NCI-H146 (cell line): Measurements from ENCODE around the gene IFI16.
"Not testable (repeated sequence)": the region's sequence is repeated elsewhere in the genome, so short reads cannot be mapped to it uniquely, and the experiment has no call there.

ENCODE experiments used
- DNase-seq: peaks from one replicate; lab custom pipeline; 2025; lab: John Stamatoyannopoulos, UW

Gene IFI16

DNA sequence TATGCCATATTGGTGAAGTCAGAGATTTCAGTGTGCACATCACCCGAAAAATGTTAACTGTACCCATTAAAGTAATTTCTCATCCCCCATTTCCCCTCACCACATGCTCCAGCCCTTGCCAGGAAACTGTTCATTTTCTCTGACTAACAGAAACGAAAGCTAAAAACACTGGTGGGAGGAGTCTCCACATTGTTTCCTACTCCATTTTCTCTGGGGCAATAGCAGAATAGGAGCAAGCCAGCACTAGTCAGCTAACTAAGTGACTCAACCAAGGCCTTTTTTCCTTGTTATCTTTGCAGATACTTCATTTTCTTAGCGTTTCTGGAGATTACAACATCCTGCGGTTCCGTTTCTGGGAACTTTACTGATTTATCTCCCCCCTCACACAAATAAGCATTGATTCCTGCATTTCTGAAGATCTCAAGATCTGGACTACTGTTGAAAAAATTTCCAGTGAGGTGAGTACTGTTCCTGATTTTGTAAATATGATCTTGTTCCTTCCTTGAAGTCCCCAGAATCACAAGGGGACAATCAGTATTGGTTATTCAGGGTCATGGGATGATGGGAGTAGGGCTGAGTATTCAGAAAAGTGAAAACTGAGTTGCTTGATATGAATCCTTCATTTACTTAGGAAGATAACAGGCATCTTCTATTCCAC lies at the start of gene IFI16:
TSS of gene IFI16 (plus strand) at position 204 of the 658 bp plus-strand sequence. CDS start 4,774 bp downstream, outside the sequence.
- DNase-seq = no peak

DNA sequence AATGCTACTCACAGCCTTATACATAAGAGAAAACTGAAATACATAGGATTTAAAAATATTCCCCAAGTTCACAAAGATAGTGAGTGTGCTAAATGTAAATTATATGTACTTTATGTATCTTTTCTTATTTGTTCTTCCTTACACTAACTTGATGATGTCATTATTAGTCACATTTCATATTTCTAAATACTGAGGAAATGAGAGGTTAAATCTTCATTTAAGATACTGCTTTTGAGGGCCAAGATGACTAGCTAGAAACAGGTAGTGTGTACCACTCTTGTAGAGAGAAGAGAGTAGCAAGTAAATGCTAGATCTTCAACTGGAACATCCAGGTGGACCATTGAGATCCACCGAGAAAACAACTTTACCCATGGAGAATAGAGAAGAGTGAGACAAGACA lies 48.5 kb upstream of the IFI16 start:
- no peak for DNase-seq

DNA sequence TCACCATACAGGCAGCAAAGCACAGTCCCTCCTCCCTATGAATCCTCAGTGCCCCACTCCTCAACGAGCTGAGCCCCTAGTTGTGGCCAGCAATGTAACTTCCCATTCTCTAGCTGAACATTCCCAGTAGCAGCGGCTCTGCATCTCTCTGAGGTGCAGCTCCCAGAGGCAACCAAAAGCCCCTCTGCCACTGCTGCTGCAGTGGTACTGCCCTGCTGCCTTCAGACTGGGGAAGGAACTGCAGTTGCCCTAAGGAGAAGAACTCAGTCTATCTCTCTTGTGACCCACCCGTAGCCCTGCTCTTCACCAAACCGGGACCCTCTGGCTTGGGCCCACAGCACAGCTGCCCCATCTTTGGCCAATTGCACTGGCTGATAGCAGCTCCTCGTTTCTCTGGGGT lies 46.7 kb upstream of the IFI16 start:
- no peak for DNase-seq

DNA sequence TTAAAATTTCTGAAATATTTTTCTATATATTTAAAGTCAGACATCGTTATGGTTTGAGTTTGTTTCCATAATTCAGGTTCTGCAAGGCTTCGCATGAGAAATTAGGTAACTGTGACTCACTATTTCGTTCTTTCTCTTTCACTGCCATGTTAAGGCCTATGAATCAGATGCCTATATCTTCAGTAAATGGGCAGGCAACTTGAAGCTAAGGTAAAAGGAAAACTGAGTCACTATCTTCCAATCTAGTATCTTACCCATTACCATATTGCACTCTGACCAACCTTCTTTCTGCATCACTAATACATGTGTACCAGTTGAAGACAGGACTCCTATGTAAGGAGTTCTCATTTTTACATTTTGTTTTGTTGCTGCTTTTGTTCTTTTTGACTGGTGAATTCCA lies 40.5 kb upstream of the IFI16 start:
- no peak for DNase-seq

DNA sequence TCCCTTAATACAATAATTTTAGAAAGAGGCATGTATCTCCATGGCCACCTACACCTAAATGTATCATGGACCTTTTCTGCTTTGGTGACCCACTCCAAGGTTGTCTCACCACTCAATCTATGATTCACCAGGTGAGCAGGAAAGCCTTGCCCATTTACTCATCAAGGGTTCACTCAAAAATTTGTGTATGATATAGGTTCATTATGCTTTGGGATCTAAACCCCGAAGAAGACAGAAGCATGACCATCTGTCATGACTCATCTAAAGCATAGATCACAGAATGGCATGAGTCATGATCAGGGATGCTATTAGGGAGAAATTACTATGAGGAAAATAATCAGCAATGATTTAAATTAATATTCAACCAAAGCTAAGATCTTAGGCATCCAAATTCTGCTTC lies 39.9 kb upstream of the IFI16 start:
- no peak for DNase-seq

DNA sequence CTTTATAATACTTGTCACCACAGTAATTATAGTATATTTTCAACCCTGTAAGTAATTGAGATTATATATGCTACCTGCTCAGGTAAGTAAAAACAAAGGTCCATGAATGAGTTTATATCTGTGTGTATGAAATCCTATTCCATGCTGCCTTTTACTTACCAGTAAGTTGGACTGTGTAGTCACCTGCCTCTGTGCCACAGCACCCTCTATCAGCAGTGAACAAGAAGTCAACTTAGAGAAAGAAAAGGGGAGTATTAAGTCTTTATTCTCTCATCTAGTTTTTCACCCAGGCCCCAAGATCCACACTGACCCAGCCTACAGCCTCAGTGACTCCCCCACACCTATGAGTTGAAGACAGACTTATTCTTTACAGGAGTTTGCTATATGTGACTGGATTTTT lies 36.9 kb upstream of the IFI16 start:
- no peak for DNase-seq

DNA sequence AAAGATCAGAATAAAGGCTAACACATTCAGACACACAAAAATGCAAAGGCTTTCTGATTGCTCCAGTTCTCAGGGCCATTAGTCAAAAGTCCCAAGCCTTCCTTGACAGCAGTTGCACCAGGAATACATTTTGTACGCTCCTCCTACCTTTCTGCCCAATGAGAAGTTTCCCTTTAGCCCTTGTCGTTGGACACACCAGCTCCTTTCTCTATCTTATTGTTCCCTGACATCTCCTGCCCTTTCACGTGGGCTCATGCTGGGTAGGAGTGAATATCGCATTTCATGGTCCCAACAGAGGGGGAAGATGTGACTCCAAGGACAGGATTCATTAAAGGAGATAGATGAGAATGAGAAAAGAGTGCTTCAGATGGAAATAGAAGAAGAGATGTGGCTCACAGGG lies 33.5 kb upstream of the IFI16 start:
- no peak for DNase-seq

DNA sequence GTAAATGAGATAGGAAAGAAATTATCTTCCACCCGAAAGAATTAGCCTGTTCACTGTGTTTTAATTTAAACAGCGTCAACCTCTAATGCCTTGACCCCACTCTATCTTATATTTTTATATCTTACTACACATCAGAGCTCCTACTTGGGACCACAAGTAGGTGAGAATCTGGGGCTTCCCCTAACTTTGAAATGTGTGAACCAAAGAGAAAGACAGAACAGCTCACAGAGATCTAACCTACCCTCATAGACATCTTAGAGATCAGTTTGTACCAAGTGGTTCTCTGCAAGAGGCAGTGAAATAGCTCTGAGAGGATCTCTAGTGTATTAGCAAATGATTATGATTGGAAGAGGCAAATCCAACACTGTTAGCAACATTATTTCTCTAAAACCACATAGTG lies 31.0 kb upstream of the IFI16 start:
- DNase-seq = no peak

DNA sequence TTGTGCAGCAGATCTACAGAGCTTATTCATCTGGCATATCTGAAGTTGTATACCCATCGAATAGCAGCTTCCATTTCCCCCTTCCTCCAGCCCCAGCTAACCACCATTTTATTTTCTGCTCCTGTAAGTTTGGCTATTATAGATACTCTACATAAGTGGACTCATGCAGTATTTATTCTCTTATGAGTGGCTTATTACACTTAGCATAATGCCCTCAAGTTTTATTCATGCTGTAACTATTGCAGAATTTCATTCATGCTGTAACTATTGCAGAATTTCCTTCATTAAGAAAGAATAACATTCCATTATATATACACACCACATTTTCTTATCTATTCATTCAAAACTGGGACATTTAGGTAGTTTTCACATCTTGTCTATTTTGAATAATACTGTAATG lies 30.5 kb upstream of the IFI16 start:
- no peak for DNase-seq

DNA sequence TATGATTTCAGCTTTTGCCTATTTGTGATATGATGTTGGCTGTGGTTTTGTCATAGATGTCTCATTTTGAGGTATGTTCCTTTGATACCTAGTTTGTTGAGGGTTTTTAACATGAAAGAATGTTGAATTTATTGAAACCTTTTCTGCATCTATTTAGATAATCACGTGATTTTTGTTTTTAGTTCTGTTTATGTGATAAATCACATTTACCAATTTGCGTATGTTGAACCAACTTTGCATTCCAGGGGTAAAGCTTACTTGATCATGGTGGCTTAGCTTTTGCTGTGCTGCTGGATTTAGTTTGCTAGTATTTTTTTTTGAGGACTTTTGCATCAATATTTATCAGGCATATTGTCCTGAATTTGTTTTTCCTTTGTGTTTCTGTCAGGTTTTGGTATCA lies 26.5 kb upstream of the IFI16 start:
- no peak for DNase-seq

DNA sequence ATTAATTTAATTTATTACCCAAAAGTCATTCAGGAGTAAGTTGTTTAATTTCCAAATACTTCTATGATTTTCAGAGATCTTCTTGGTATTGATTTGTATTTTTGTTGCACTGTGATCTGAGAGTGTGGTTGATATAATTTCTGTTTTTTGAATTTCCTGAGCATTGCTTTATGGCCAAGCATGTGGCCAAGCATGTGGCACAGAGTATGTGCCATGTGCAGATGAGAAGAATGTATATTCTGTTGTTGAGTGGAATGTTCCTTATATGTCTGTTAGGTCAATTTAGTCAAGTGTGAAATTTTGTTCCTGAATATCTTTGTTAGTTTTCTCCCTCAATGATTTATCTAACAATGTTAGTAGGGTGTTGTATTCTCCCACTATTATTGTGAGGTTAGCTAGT lies 25.3 kb upstream of the IFI16 start:
- DNase-seq = no peak

DNA sequence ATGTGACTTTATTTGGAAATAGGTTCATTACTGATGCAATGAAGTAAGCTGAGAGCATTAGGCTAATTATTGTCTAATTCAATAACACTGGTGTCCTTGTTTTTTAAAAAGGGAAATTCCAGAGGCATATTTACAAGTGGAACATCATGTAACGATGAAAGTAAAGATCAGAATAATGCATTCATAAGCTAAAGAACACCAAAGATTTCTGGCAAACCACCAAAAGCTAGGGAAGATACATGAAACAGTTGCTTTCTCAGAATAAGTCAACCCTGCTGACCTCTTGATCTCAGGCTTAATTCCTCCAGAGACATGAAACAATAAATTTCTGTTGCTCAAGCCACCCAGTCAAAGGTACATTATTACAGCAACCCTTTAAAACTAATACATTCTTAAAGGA lies 20.3 kb upstream of the IFI16 start:
- no peak for DNase-seq

DNA sequence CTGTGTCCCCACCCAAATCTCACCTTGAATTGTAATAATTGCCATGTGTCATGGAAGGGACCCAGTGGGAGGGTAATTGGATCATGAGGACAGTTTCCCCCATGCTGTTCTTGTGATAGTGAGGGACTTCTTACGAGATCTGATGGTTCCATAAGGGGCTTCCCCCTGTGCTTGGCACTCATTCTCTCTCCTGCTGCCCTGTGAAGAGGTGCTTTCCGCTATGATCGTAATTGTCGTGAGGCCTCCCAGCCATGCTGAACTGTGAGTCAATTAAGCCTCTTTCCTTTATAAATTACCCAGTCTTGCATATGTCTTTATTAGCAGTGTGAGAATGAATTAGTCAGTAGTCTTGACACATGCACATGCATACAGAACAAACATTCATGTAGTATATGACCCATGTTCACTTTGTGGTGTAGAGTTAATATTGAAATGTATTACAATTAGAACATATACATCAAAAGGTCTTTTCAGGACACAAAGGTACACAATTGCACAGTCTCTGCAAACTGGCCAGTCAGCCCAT lies 16.9 kb upstream of the IFI16 start:
- DNase-seq = no peak

DNA sequence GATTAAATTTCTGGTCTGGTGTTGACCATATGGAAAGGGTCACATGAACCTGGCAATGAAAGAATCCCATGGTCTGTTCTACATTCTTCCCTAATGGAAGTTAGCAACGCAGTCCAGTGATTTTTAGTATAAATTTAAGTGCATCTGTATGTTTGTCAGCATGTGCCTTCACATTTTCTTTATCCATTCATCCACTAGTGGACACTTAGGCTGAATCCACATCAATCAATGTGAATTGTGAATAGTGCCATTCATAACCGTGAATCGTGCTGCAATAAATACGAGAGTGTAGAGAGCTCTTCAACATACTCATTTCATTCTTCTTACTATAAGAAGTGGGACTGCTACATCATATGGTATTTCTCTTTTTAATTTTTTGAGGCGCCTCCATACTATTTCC lies 12.7 kb upstream of the IFI16 start:
- no peak for DNase-seq

DNA sequence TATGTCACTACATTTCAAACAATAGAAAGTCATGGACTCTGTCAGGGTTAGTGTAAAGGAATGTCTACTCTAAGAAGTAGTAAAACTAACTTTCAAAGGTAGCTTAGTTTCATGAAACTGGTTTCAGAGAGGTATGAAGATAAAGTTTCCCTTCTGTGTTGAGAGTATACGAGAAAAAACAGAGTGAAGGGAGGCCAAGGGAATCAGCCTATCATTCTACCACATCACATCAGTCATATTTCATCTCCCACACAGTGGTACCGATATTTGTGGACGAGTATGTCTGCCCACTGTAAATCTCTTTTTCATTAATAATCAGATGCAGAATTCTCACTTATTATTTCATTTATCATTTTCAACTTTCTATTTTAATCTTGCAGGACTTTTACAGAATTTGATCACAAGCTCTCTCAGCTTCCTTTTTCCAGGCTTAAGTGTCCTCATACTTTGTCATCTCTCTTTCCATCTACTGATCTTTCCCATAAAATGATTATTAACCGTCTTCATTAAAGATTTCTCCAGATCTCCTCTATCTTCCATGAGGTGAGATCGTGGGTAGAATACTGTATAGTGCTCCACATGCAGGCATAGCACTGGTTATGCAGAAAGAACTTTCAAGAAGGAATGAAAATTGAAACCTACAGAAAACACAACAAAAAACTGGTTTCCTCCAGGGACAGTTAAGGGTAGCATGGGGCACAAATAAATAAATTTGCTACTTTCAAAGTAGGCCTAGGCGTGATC lies 11.5 kb upstream of the IFI16 start:
- DNase-seq = no peak

DNA sequence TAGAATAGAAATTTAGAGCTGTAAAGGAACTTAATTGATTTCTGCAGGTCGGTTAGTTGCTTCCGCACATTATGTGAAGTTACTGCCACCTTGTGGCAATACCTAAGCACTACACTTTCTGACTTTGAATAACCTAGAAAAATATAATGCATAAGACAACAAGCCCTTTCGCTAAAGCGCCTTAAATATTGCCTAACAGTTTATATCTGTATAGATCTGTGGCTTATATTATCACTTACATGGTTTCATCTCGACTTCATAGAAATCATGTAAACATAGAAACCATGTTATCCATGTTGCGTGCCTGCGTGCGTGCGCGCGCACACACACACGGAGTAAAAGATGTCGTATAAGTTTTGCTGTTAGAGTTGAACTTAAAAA lies 10.9 kb upstream of the IFI16 start:
- DNase-seq = peak; percentile 32

DNA sequence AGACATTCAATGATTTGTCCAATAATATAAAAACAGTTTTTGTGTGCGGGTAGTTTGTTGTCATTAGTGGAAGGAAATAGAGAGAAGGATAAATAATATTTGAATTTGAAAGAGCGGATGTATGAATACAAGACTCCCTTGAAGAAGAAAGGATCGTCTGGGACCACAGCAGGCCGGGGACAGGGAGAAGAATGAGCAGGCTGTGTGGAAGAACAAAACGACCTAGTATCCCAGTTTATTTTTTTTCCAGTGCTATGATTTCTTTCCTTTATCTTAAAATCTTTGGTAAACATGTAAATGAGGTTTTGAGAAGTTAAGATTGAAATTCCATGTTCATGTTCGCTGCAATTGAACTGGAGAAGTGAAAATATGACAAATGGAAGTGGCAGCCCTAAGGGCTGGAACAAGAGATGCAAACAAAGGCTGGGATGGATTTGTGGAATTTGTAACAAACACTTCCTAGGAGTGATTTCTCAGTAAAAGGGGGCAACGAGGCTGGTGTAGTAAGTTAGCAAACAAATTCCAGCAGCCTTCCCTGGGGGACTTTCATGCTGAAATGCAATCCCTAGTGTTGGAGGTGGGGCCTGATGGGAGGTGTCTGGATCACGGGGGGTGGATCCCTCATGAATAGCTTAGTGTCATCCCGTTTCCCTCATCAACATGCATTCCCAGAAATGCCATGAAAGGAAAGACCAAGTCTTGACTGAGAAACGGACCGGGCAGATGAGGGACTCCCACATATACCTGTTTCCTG lies 10.2 kb upstream of the IFI16 start:
- DNase-seq = no peak

DNA sequence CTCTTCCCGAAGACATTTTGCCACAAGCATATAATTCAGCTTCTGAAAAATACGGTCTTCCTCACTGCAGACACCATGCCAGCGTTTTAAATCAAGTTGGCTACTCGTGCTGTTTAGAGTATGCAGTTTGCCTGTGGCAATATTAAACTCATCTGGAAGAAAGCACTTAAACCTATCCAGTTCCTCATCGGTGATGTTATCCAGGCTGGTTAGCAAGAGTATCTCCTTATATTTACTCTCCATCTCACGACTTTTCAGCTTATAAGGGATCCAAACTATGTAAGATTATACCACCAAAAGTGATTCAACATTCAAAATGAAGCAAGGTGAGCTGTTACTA lies 9.7 kb upstream of the IFI16 start:
- no peak for DNase-seq

DNA sequence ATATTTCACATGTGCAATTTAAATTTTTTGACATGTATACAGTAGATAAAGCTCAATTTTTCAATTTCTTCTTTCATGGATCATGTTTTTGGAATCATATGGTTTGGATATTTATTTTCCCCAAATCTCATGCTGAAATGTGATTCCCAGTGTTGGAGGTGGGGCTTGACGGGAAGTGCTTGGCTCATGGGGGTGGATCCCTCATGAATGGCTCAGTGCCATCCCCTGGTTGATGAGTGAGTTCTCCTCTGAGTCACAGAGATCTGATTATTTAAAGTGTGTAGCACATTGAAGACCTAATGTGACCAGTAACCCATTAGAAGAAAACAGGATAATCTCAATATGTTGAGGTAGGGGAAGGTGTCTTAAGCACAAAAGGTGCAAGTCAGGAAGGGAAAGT lies 9.1 kb upstream of the IFI16 start:
- DNase-seq = no peak

DNA sequence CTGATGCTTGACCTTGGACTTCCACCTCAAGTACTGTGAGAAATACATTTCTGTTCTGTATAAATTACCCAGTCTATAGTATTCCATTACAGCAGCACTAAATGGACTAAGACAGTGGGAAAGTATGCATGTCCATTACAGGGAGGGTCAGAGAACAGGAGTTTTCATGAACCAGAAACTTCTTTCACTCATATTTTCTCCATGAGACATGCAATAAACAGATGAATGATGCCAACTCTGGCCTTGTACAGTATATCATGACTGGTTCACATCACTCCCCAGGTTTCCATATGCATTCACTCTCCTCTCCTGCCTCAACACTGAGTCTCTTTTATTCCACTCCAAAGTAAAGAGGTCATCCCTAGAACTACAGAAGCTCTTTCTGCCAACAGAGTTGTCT lies 4.5 kb upstream of the IFI16 start:
- no peak for DNase-seq

DNA sequence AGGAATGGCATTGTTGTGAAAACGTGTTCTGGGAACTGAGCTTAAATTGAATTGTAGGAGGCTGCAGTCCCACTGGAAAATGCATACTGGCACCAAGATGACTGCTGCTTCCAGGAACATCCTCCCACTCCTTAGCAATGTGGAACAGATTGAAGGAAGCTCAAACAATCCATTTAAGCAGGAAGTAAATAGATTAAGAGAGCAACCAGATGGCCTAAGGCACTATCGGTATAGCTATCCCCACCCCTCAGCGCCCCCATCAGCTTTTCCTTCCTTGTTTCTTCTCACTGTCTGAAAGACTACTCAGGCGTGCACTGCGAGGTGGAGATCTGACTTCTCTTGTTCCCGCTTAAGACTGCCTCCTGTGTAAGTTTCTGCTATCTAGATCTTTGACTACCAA lies 4.0 kb upstream of the IFI16 start:
- no peak for DNase-seq

DNA sequence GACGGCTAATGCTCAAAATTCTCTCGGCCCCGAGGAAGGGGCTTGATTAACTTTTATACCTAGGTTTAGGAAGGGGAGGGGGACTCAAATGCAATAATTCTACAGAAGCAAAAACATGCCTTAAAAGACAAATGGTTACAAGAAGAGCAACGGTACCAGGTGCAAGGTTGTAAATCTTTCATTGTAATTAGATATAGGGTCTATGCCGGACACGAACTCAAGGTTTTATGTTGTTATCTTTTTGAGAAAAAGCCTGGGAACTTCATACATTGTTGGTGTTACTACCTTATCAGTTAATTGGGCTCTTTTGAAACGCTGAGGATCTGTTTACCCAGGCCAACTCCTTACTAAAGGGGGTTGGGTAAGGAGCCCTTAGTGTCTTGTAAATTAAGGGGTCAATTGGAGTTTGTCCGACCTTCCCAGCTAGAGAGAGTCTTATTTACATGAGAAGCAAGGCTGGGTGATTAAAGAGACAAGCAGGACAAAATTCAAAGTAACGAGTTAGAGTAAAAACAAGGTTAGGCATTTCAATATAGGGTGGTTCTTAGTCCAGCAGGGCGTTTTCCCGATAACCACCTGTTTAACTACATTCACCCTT lies 3.4 kb upstream of the IFI16 start:
- DNase-seq = not testable (repeated sequence)

DNA sequence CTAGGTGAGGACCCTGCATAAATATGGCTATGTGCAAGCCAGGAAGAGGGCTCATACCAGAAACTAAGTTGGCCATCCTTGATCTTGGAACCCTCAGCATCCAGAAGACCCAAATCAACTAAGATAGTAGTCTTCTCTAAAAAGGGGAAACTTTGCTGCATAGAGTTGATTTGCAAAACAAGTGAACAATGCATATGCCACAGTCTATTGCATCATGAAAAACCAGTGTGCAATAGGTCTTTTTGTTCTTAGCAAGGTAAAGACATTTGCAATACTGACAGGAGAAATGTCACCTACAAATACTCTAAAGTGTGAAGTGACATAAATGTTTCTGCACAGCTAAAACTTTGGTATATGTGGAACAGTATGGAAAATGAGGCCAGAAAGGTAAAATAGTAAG lies 2.0 kb upstream of the IFI16 start:
- DNase-seq = no peak
